ENCODE results near the gene MYRIP. TPM values are rescaled to one million over a fixed set of nuclear protein-coding genes. Genes with fewer than 3 reads are reported as not detected.

The MYRIP gene
- polyA plus RNA-seq, 1 of the 3 experiments (the other 2 are of a cell fraction) = 1.2 TPM

DNA sequence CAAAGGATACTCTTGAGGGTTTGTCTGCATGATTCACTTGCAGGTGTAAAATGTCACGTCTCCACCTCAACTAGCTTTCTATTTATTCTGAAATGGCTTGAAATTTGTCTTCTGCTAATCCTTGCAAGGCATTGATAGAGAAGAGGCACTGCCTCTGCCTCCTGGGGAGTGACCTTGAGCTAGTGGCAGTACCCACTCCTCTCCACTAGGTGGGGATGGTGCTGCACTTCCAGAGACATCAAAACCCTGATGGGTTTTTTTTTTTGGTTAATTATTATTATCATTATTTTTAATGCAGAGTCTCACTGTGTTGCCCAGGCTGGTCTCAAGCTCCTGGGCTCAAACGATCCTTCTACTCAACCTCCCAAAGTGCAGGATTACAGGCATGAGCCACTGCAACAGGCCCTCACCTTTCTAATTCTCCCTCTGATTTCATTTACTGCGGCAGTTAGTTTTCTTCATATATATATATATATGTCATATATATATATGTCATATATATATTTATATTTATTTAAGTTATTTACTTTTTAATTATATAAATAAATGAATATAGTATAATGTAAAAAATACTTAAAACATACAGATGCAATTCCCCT is 382.5 kb downstream of the MYRIP start:
- Histone ChIP-seq H3K9me2 (no peaks in the 10 kb centered on the region), H3K36me3 (replicated peaks in 1 of 2; ENCODE audit: control insufficient read depth in 1 of 2, insufficient read depth in 2 of 2, low read length in 1 of 2) (peaks cover 0 to 2% of the 10 kb centered on the region in 2 experiments), H3K9ac (no peak overlapping the region), H3K27ac (ENCODE audit: low read depth in 2 of 2, low read length in 1 of 2) (no peak overlapping the region), H3K4me2 (no peak overlapping the region), H3F3A (replicated peaks; ENCODE audit: insufficient read depth) (no peaks in the 10 kb centered on the region), H3K4me1 (ENCODE audit: control insufficient read depth in 1 of 2, insufficient read depth in 2 of 2, low read depth in 1 of 2, low read length in 1 of 2) (peaks cover 0 to 11% of the 10 kb centered on the region in 2 experiments; a peak in 1 of 4 replicates), H3K9me3 (no peaks in the 10 kb centered on the region; the same call in 1 of the 2 replicates), H3K79me2 (ENCODE audit: insufficient read depth) (no peaks in the 10 kb centered on the region), H2AFZ (ENCODE audit: low read depth) (no peak overlapping the region), H4K20me1 (ENCODE audit: insufficient read depth) (no peaks in the 10 kb centered on the region), H3K4me3 (ENCODE audit: low read depth in 2 of 2, low read length in 1 of 2) (no peak overlapping the region; a peak in 1 of 4 replicates), H3K27me3 (ENCODE audit: insufficient read depth) (no peaks in the 10 kb centered on the region)
- POLR2A ChIA-PET = interaction anchor here (1.2 kb wide), 1 partner anchor 125 kb away, joined by 3 read pairs; no protein-coding TSS in a partner anchor
- no peak for TF ChIP-seq SIN3A (IDR thresholded peaks at IDR 0.05; ENCODE audit: borderline replicate concordance, low read depth, low read length)
- TF ChIP-seq RAD21 (IDR thresholded peaks at IDR 0.05; ENCODE audit: low read length) = peak; percentile 89
- no peak for TF ChIP-seq FOXJ3 (CRISPR knock-in tag; IDR thresholded peaks at IDR 0.05)
- TF ChIP-seq SMC3 (IDR thresholded peaks at IDR 0.05; ENCODE audit: low read depth, low read length) = peak; percentile 89
- TF ChIP-seq, protein P1, sequence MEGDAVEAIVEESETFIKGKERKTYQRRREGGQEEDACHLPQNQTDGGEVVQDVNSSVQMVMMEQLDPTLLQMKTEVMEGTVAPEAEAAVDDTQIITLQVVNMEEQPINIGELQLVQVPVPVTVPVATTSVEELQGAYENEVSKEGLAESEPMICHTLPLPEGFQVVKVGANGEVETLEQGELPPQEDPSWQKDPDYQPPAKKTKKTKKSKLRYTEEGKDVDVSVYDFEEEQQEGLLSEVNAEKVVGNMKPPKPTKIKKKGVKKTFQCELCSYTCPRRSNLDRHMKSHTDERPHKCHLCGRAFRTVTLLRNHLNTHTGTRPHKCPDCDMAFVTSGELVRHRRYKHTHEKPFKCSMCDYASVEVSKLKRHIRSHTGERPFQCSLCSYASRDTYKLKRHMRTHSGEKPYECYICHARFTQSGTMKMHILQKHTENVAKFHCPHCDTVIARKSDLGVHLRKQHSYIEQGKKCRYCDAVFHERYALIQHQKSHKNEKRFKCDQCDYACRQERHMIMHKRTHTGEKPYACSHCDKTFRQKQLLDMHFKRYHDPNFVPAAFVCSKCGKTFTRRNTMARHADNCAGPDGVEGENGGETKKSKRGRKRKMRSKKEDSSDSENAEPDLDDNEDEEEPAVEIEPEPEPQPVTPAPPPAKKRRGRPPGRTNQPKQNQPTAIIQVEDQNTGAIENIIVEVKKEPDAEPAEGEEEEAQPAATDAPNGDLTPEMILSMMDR (IDR thresholded peaks at IDR 0.05) = peak; percentile 92
- 34% methylated on average over 3 of the region's 3 CpGs for WGBS (ENCODE audit: low lambda C conversion rate)
- peak; percentile 71 for DNase-seq
- CTCF ChIA-PET = interaction anchor here (0.5 to 13.4 kb wide), 41 partner anchors 11 to 757 kb away, joined by 3 to 289 read pairs (median 4); partner anchors contain the start of gene EIF1B

DNA sequence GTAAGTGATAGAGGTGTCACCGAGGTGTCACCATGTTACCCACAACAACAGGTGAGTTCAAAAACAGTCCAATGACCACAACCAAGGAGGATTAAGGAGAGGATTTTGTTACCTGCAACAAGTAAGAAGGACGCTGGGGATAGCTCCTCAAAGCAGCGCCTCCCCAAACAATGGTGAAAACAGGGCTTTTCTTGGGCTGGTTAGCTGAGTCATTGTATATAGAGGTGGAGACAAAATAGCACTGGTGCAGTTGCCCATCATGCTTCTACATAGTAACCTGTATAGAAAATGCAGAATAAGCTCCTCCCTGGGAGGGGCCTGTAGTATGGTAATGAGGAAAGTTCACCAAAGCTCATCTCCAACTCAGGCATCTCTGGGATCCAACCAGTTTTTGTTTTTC is 383.2 kb downstream of the MYRIP start:
- Histone ChIP-seq H3K36me3 (replicated peaks in 1 of 2; ENCODE audit: control insufficient read depth in 1 of 2, insufficient read depth in 2 of 2, low read length in 1 of 2) (peaks cover 0 to 2% of the 10 kb centered on the region in 2 experiments), H3K27ac (ENCODE audit: low read depth in 2 of 2, low read length in 1 of 2) (no peak overlapping the region), H3K9me2 (no peaks in the 10 kb centered on the region), H3K9me3 (no peaks in the 10 kb centered on the region; the same call in 1 of the 2 replicates), H3F3A (replicated peaks; ENCODE audit: insufficient read depth) (no peaks in the 10 kb centered on the region), H3K4me1 (ENCODE audit: control insufficient read depth in 1 of 2, insufficient read depth in 2 of 2, low read depth in 1 of 2, low read length in 1 of 2) (peaks cover 0 to 7% of the 10 kb centered on the region in 2 experiments; a peak in 1 of 4 replicates), H3K4me2 (no peak overlapping the region), H2AFZ (ENCODE audit: low read depth) (no peak overlapping the region), H4K20me1 (ENCODE audit: insufficient read depth) (no peaks in the 10 kb centered on the region), H3K79me2 (ENCODE audit: insufficient read depth) (no peaks in the 10 kb centered on the region), H3K27me3 (ENCODE audit: insufficient read depth) (no peaks in the 10 kb centered on the region), H3K9ac (no peak overlapping the region), H3K4me3 (ENCODE audit: low read depth in 2 of 2, low read length in 1 of 2) (no peak overlapping the region)
- 79% methylated on average over 3 of the region's 3 CpGs for WGBS (ENCODE audit: low lambda C conversion rate)
- CTCF ChIA-PET = interaction anchor here (0.8 to 13.4 kb wide), 18 partner anchors 10 to 458 kb away, joined by 3 to 289 read pairs (median 6); partner anchors contain the start of gene EIF1B
- POLR2A ChIA-PET = interaction anchor here (0.6 kb wide), 1 partner anchor 261 kb away, joined by 3 read pairs; no protein-coding TSS in a partner anchor
- TF ChIP-seq POLR2AphosphoS5 (IDR thresholded peaks at IDR 0.05; ENCODE audit: low read depth, low read length) (no peak), FOXJ3 (CRISPR knock-in tag; IDR thresholded peaks at IDR 0.05) (no peak), RCOR1 (IDR thresholded peaks at IDR 0.05; ENCODE audit: low read length) (no peak), RAD21 (IDR thresholded peaks at IDR 0.05; ENCODE audit: low read length) (no peak), FOSL2 (IDR thresholded peaks at IDR 0.05; ENCODE audit: borderline replicate concordance, low read depth) (no peak), FOXM1 (IDR thresholded peaks at IDR 0.05; ENCODE audit: low read depth) (no peak), EZH2phosphoT487 (IDR thresholded peaks at IDR 0.05; ENCODE audit: borderline replicate concordance, low read depth) (no peak), MXI1 (IDR thresholded peaks at IDR 0.05; ENCODE audit: low read depth, low read length) (no peak), NRF1 (IDR thresholded peaks at IDR 0.05; ENCODE audit: low read depth, low read length) (no peak), SIN3A (IDR thresholded peaks at IDR 0.05; ENCODE audit: borderline replicate concordance, low read depth, low read length) (no peak), NFIC (IDR thresholded peaks at IDR 0.05; ENCODE audit: borderline replicate concordance) (no peak), TEAD4 (IDR thresholded peaks at IDR 0.05; ENCODE audit: borderline replicate concordance, insufficient read depth) (no peak), ELF1 (IDR thresholded peaks at IDR 0.05) (no peak)
- TF ChIP-seq, protein P2, sequence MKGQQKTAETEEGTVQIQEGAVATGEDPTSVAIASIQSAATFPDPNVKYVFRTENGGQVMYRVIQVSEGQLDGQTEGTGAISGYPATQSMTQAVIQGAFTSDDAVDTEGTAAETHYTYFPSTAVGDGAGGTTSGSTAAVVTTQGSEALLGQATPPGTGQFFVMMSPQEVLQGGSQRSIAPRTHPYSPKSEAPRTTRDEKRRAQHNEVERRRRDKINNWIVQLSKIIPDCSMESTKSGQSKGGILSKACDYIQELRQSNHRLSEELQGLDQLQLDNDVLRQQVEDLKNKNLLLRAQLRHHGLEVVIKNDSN (IDR thresholded peaks at IDR 0.05; ENCODE audit: borderline replicate concordance, low read depth) = no peak
- TF ChIP-seq, protein P3, sequence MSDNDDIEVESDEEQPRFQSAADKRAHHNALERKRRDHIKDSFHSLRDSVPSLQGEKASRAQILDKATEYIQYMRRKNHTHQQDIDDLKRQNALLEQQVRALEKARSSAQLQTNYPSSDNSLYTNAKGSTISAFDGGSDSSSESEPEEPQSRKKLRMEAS (IDR thresholded peaks at IDR 0.05; ENCODE audit: low read depth) = no peak
- TF ChIP-seq, protein P4, sequence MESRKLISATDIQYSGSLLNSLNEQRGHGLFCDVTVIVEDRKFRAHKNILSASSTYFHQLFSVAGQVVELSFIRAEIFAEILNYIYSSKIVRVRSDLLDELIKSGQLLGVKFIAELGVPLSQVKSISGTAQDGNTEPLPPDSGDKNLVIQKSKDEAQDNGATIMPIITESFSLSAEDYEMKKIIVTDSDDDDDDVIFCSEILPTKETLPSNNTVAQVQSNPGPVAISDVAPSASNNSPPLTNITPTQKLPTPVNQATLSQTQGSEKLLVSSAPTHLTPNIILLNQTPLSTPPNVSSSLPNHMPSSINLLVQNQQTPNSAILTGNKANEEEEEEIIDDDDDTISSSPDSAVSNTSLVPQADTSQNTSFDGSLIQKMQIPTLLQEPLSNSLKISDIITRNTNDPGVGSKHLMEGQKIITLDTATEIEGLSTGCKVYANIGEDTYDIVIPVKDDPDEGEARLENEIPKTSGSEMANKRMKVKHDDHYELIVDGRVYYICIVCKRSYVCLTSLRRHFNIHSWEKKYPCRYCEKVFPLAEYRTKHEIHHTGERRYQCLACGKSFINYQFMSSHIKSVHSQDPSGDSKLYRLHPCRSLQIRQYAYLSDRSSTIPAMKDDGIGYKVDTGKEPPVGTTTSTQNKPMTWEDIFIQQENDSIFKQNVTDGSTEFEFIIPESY (IDR thresholded peaks at IDR 0.05; ENCODE audit: borderline replicate concordance, low read depth) = no peak
- DNase-seq = no peak

Data from SK-N-SH (cell line).